Activated T-cell treated with anti-CD3 and anti-CD28 coated beads, Interleukin-2, amount 50 U/mL, for 1 hour (primary cell): ENCODE data around the gene CRHR1.

Experiments
- DNase-seq: peaks from one replicate; pipeline ENCODE4 v3.0.0-alpha.2; 2020

Gene CRHR1

DNA sequence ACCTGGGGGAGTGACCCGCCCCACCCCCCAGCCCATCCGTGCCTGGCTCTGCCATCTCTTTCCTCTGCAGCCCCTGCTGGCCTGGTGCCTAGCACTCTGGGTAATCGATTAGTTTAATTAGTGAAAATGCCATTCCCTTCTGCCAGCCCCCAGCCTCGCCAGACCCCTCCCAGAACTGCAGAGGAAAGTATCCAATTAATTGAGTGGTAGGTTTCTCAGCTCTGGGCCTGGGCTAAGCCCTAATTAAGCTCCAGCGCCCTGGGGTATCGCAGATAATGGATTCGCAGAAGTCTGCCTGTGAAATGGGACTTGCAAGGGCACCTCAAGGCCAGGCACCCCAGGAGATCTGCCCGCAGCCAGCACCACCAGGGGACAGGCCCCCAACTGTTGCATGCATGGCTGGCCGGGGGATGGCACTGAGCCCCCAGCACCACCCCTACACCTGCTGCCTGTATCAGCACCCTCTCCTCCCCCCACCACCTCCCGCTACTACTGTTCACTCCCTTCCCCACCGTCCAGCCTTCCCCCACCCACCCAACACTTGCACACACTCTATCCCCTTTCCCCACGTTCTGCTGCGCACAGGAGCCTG is 40.9 kb downstream of the CRHR1 start:
- DNase-seq: no peak

DNA sequence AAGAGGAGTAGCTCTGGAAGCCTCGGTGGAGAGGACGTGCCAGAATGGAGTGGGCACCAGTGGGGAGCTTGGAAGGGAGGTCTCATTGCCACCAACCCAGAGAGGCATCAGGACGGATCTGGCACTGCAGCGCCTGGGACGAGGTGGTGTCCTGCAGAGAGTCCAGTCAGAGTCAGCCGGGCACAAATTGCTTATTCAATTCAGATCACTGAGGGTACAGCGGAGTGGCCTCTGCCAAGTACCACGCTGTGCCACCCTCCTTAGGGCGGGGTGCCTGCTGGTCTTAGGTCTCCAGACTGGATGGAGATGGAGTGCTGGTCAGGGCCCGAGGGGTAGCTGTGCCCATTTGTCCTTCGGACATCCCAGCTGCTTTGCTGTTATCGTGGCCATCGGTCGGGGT is 41.7 kb downstream of the CRHR1 start:
- no peak for DNase-seq

DNA sequence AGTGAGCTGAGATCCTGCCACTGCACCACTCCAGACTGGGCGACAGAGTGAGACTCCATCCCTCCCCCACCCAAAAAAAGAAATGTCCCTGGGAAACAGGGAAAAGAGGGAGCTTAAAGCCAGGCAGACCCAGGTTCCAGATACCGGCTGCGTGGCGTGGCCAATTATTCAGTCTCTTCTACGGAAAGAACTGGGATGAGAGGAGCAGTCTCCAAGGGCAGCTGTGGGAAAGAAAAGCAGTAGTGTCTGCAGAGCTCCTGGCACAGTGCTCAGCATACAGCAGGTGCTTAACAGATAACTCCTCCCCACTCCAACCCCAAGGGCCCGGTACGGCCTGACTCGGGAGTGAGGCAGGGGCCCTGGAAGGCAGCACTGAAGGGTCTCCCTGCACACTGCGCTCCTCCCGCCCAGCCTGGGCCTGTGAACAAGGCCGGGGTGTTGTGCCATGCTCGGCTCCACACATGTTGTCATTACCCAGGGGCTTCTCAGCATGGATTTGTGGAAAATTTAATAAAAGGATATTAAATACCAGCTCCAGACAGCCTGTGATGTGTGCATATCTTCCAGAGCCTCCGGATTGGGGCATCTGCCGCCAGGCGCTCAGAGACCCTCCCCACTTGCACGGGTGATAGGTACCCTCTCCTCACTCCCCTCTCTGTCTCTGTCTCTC is 42.9 kb downstream of the CRHR1 start:
- DNase-seq: no peak

DNA sequence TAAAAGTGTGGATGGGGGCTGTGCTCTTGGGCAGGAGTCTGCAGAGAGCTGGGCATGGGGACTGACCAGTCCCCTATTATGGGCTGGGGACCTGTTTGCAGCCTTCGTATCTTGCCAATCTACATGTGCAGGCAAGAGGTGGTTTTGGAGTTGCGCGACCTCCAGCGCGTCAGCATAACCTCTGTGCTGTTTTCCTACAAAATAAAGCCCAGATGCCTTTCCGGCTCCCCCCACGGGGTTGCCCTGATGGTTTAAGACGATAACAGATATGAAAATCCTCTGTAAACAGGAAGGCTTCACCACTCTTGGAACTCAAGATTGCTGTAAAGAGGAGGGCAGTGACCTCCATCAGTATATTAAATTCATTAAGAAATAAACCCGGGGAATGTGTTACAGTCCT is 44.1 kb downstream of the CRHR1 start:
- no peak for DNase-seq

DNA sequence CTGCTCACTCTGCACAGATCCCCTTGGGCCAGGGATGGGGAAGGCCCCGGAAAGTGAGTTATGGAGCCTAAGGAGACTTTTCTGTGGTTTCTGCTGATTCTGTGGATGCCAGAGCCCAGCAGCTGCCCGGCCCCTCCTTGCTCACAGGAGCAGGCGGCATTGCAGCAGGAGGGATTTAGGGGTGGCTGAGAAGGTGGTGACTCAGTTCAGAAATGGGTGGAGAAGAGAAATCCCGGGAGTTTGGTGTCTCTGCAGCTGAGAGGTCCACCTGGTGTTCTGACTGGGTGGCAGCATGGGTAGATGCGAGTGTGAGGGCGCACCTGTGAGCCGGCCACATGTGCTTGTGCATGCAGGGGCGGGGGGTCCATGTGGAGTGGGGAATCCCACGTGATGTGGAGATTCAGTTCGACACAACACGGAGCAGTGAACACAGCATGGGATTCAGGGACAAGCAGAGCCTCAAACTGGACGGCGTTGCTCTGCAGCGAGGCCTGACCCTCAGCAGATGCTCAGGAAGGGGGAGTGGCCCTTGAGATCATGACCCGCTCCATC is 44.5 kb downstream of the CRHR1 start:
- no peak for DNase-seq

DNA sequence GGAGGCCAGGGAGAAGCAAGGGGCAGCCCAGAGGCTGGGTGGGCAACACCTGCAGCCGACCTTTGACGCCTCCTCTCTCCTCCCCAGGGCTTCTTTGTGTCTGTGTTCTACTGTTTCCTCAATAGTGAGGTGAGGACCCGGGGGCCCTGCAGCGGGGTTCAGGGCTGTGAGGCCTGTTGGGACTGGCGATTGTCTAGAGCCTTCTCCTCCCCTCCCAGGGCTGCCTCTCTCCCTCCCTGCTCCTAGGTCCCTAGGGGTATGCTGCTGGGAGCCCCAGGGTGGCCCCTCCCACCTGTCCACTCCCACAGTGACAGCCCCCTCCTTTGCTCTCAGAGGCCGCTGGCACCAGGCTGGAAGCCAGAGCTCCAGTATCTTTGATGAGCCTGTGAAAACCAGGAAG is 49.8 kb downstream of the CRHR1 start:
- DNase-seq: no peak

DNA sequence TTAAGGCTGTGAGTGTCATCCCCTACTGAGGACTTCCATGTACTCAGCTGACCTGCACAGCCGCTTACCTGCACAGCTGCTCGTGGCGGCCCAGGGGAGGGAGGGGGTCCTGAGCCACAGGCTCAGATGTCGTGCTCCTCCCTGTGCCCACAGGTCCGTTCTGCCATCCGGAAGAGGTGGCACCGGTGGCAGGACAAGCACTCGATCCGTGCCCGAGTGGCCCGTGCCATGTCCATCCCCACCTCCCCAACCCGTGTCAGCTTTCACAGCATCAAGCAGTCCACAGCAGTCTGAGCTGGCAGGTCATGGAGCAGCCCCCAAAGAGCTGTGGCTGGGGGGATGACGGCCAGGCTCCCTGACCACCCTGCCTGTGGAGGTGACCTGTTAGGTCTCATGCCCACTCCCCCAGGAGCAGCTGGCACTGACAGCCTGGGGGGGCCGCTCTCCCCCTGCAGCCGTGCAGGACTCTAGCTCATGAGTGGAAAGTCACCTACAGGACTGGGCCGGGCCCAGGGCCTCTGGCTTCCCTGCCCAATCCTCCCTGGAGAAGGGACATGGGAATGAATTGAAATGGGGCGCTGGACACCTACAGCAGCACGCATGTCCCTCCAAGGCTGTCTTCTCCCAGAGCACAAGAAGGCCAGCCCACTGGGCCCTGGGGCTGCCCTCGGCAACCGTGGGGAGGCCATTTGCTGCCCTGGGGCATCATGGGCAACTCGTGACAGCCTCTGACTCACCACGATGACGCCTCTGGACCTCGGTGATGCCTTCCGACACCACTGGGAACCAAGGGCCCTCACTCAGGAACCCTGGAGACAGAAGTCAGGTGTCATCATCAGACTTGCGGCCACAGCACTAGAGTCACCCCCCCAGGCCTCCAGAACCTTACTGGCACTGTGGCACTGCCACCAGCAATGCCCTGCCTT is 50.6 kb downstream of the CRHR1 start:
- DNase-seq: no peak

DNA sequence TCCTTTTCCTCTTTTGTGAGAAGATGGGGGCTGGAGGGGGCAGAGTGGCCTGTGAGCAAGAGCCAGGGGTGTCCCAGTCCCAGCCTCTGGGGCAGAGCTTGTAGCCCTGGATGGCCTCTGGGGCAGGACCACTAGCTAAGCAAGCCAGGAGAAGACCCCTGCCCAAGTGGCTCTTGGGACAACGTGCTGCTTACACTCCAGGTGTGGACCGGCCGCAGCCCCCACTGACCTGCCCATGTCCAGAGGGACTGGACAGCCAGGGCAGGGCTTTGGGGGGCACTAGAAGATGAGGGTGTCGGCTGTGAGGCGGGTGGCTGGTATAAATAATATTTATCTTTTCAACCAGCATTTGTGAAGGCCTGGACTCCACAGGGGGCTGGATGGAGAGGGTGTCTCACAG is 51.4 kb downstream of the CRHR1 start:
- no peak for DNase-seq

DNA sequence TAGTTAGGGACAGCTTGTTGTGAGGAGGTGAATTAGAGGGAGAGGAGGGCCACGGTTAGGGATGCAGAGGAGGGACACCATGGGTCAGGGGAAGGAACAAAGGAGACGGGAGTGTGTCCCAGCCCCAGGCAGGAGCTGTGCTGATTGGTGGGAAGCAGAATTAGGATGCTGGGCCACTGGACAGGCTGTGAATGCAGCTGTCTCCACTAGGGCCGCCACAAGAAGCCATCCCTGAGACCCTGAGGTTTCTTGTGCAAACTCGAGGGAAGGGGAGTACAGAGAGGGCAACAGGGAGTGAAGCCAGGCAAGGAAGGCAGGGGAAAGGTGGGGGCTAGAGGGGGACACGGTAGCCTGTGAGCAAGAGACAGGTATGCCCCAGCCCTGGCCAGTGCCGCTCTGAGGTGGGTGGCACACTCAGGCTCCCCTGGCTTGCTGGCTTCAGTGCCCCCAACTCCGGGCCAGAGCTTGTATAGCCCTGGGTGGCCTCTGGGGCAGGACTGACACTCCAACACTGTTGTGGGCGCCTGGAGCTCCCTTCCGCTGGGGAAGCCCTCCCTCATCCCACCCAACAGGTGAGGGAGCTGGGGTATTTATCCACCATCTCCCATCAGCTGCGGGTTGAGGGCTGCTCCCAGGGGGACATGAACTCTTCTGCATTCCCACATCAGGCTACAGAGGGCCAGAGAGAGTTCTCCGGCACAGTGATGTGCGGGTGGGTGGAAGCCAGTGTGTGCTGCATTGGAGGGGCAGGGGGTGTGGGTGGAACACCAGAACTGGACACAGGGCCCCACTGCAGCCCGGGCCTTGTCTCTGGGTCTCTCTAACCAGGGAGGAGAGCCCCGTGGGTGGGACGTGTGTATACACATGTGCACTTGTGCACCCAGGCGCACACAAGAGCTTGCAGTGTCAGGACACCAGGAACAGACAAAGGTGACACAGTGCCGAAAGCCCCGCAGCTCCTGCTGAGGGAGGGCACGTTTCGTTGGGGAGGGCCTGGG is 52.2 kb downstream of the CRHR1 start:
- DNase-seq: no peak

DNA sequence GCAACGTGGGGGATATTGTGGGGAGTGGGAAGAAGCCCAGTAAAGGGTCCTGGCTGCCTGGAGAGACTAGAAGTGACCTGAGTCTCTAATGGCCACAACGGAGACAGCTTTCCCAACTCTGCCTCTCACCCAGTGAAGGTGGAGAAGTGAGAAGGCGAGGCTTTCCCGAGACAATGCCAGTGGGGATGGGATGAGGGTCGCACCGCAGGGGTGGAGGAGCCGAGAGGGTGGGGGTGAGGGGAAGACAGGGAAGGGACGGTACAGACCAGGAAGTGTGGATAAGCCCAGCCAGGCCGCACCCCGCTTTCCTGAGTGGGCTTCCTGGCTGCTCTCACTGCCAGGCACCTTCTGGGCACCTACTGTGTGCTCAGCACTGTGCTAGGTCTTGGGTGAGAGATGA is 53.1 kb downstream of the CRHR1 start:
- DNase-seq: no peak

DNA sequence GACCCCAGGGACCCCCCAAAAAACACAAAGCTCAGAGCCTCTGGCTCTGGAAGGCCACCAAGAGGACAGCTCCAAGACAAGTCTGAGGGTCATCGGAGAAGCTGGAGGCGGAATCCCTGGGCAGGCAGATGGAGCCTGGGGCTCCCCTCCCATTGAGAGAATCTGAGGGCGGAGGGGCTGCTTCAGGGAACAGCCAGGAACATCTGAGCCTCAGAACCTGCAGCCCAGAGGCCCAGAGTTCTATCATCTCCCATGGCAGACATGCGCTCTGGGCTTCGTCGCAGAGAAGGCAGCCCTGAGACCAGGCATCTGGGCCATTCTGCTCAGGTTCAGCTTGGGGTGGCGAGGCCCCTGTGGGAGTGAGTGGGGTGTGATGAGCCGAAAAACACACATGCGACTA is 53.5 kb downstream of the CRHR1 start:
- no peak for DNase-seq

DNA sequence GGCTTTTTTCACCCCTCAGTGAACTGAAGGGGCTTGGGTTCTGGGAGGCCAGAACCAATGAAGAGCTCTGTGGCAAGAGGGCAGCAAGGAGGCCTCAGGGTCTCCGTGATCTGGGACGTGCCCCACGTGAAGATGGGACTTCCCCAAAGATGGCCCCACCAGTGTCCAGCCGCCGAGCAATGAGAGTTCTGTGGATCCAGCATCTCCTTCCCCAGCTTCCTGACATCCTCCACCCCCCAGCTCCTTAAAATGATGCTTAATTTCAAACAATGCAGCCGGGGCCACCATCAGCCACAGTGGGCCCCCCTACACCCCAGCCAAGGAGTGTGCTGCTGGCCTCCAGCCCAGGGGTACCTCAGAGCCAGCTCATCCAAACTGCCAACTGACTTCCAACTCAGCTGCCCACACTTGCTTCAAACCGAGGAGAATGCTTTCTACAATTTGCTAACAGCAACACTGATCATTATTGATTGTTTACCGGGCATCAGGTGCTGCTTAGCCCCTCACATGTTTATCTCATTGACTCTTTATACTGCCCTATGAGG is 54.7 kb downstream of the CRHR1 start:
- no peak for DNase-seq

DNA sequence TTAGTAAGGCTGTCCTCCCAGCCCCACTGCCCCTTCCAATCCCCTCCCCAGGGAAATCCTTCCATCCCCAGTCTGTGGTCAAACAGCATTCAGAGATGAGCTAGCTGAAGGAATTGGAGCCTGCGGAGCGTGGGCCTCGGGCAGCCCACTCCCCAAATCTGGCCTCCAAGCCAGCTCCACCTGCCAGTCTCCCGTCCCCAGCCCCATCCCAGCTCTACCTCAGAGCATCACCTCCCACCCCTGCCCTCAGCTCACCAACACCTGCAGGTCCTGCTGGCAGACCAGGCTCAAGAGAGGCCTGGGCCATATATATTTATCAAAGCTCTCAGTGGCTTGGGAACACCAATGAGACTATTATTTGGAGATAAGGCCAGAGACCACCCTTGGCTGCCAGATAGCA is 55.3 kb downstream of the CRHR1 start:
- no peak for DNase-seq

DNA sequence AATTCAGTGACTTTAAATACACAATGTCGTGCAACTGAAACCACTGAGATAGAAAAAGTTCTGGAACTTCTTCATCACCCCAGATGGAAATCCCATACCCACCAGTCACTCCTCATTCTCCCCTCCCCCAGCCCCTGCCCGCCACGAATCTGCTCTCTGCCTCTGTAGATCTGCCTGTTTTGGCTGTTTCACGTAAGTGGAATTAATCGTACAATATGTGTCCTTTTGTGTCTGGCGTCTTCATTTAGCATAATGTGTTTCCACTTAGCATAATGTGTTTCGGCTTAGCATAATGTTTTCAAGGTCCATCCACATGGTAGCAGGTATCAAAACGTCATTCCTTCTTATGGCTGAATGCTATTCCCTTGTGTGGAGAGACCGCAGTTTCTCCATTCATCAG is 57.1 kb downstream of the CRHR1 start:
- no peak for DNase-seq

DNA sequence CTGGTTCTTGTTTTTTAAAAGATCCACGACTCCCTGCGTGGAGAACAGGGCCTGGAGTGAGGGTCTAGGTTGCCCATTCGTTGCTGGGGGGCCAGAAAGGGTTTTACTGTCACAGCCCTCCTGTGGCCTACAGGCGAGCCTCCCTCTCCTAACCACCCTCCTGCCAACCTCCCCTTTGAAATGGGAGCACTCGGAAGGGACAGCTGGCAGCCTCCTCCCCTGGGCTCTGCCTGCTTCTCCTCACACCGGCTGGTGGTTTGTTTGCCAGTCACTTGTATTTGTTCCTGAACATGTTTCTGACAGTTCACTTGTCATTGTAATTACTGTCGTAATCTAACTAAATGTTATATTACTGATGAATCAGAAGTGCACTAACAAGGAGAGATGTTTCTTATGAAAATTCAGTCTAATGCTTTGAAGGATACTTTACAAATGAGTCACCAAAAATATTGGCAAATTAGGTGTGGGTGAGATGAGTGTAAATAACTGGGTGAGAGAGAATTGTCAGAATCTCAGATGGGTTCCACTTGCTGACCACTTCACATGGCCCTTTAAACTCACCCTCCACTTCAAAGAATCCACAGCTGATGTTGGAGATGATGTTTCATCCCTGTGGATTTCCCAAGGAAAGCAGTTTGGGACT is 57.9 kb downstream of the CRHR1 start:
- DNase-seq: no peak

DNA sequence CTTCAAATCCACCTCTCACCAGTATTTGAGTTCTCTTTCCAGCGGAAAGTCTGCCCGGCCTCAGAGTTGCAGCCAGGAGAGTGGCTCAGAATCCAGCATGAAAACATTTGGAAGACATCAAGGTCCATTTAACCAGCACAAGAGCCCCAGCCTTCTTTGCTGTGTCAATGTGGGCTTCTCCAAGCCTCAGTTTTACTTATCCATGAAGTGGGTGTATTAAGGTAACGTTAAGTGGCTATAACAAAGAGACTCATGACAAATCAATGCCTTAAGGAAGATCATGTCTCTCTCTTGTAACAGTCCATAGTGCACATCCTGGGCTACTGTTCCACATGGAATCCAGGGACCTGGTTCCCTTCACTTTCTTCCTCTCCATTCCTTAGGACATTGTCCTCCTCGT is 59.6 kb downstream of the CRHR1 start:
- no peak for DNase-seq

DNA sequence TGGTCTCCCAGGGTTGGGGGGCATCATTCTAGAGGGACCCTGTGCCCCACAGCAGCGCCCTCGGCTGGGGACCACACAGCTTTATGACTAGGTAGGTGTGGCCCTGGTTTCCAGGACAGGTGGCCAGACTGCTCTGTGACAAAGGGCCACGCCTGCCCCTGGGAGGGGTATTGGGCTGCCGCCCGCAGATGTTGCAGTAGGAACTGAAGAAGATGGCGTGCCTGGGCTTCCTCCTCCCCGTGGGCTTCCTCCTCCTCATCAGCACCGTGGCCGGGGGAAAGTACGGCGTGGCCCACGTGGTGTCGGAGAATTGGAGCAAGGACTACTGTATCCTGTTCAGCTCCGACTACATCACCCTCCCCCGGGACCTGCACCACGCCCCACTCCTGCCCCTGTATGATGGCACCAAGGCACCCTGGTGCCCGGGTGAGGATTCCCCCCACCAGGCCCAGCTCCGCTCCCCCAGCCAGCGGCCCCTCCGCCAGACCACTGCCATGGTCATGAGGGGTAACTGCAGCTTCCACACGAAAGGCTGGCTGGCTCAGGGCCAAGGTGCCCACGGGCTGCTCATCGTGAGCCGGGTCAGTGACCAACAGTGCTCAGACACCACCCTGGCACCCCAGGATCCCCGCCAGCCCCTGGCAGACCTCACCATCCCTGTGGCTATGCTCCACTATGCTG is 60.7 kb downstream of the CRHR1 start, which contains the start of gene SPPL2C:
Gene SPPL2C, plus strand, starts transcription at position 187 of the 681 bp plus-strand sequence. Its CDS starts 26 bp downstream, at position 213.
- no peak for DNase-seq

DNA sequence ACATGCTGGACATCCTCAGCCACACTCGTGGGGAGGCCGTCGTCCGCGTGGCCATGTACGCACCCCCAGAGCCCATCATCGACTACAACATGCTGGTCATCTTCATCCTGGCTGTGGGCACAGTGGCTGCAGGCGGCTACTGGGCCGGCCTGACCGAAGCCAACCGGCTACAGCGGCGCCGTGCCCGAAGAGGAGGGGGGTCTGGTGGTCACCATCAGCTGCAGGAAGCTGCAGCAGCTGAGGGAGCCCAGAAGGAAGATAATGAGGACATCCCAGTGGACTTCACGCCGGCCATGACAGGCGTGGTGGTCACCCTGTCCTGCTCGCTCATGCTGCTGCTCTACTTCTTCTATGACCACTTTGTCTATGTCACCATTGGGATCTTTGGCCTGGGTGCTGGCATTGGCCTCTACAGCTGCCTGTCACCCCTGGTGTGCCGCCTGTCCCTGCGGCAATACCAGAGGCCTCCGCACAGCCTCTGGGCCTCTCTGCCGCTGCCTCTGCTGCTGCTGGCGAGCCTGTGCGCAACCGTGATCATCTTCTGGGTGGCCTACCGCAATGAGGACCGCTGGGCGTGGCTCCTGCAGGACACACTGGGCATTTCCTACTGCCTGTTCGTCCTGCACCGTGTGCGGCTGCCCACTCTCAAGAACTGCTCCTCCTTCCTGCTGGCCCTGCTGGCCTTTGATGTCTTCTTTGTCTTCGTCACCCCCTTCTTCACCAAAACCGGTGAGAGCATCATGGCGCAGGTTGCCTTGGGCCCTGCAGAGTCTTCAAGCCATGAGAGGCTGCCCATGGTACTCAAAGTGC is 61.5 kb downstream of the CRHR1 start:
- no peak for DNase-seq

DNA sequence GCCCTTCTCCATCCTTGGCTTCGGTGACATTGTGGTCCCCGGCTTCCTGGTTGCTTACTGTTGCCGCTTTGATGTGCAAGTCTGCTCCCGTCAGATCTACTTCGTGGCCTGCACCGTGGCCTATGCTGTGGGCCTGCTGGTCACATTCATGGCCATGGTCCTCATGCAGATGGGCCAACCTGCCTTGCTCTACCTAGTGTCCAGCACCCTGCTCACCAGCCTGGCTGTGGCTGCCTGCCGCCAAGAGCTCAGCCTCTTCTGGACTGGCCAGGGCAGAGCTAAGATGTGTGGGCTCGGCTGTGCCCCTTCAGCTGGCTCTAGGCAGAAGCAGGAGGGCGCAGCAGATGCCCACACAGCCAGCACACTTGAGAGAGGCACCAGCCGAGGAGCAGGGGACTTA is 62.1 kb downstream of the CRHR1 start:
- DNase-seq: no peak

DNA sequence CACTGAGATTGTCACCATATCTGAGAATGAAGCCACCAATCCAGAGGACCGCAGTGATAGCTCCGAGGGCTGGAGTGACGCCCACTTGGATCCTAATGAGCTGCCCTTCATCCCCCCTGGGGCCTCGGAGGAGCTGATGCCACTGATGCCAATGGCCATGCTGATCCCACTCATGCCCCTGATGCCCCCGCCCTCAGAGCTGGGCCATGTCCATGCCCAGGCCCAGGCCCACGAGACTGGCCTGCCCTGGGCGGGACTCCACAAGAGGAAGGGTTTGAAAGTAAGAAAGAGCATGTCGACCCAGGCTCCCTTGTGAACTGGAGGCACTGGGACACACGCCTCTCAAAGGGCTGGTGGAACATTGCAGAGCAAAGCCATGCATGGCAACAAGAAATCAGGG is 62.5 kb downstream of the CRHR1 start:
- DNase-seq: no peak
